Right lobe of liver (tissue), 4 donors: ENCODE results near the gene SFTPA1.

Experiments
- POLR2A ChIP-seq: fragments of 450-650 bp; IDR thresholded peaks from one replicate; pipeline ENCODE4 v1.6.1; 2017; ENCODE audit warnings: antibody characterized with exemption, mild to moderate bottlenecking
- TF ChIP-seq, protein P1 (sequence below), 4 donors: fragments of 200-600 bp in 3 of 4; fragments of 450-650 bp in 1 of 4; IDR thresholded peaks; one replicate each; pipeline versions ENCODE4 v1.5.1 to v1.8.0; 2016 to 2022; ENCODE audit warnings: antibody characterized with exemption in 4 of 4, mild to moderate bottlenecking in 2 of 4
- donor health status: DM: no; HTN: no; CAD: no.
- donor health status: DM: no; HTN: no; CAD: no.
- donor health status: DM: no; HTN: yes; CAD: no.

DNA sequence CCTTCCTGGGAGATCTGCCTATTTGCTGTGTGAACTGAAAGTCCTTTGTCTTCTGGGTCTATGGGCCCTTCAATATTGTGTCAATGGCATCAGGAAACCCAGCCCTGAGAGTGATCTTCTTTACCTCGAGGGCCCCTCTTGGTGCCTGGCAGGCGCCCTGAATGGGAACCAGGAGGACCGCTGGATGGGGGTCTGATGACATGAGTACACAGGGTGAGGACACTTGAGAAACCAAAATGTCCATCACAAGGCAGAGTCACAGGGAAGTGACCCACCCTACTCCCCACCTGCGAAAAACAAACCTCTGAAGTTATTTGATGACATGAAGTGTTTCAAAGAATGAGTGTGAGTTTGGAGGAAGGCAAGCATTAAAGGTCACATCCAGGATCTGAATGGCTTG is 17.3 kb downstream of the SFTPA1 start:
- TF ChIP-seq, protein P1, sequence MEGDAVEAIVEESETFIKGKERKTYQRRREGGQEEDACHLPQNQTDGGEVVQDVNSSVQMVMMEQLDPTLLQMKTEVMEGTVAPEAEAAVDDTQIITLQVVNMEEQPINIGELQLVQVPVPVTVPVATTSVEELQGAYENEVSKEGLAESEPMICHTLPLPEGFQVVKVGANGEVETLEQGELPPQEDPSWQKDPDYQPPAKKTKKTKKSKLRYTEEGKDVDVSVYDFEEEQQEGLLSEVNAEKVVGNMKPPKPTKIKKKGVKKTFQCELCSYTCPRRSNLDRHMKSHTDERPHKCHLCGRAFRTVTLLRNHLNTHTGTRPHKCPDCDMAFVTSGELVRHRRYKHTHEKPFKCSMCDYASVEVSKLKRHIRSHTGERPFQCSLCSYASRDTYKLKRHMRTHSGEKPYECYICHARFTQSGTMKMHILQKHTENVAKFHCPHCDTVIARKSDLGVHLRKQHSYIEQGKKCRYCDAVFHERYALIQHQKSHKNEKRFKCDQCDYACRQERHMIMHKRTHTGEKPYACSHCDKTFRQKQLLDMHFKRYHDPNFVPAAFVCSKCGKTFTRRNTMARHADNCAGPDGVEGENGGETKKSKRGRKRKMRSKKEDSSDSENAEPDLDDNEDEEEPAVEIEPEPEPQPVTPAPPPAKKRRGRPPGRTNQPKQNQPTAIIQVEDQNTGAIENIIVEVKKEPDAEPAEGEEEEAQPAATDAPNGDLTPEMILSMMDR (IDR thresholded peaks at IDR 0.05): no peak
- no peak for TF ChIP-seq POLR2A
